Stimulated activated CD8-positive, alpha-beta memory T cell treated with anti-CD3 and anti-CD28 coated beads, Interleukin-15, amount 100 ng/mL, for 48 hours (primary cell): ENCODE results near the gene AKAP10.
"Not testable (repeated sequence)": the region's sequence is repeated elsewhere in the genome, so short reads cannot be mapped to it uniquely, and the experiment has no call there.

ENCODE experiments used
- DNase-seq, 2 donors: peaks; one replicate each; pipeline ENCODE4 v3.0.0-alpha.2; 2020; ENCODE audit warnings: low read depth in 2 of 2

The AKAP10 gene

DNA sequence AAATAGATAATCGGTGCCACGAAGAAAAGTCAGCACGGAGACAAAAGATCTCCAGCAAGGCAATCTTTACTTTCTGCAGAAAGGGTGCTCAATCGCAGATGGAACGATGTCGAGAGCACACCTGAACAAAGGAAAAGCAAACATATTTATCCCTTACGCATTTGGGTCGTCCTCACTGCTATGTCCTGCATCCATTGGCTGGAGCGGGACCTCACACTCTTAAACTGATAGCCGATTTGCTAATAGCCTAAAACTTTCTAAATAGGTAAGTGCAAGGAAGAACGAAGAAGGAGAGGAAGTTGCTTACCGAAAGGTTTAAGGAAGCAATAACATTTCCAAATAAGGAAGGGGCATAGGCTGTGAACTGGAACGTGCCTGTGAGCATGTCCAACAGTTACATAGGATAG is 1.2 kb upstream of the AKAP10 start:
- DNase-seq = no peak

DNA sequence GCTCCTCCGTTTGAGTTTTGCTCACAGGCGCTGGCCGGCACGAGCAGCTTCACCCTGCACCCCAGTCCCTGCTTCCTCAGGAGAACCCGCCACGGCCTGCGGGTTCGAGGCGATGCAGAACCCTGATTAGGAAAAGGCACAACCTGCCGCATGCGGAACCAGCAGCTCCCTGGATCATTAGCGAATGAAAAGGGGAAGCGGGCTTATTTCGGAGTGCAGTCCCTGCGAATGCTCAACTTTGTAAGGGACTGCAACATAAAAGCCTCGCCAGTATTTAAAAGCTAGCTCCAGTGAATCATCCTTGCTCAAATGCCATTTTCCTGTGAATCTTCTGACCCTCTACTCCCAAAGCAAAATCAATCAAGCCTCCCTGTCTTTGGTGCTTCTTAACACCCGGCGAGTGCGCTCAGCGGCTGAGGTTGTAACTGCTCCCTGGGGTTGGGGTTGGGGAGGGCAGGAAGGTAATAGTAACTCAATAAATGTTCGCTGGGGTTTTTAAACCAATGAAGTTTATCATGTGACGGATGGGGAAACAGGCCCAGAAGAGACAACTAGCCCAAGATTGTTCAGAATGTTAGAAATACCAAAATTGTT is 678 bp upstream of the AKAP10 start:
- DNase-seq = peak in 1 of 2 donors; percentile 9

DNA sequence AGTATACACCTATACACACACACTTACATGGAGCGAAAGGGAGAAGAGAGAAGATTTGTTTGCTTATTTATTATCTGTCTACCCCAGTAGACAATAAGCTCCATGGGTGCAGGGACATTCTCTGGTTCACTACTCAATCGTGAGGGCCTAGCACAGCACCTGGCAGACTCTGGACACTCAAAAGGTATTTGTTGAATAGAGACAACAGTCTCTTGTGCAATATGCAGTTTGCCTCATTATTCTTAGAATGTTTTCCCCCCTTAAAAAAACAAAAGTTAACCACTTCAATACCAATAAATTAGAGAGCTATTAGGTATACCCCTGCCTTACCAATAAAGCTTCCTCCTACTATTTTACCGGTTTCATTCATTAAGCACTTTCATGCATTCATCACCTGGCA is 2.0 kb downstream of the AKAP10 start:
- DNase-seq = no peak

GRCh38 chr17:19973156-19973555 is 4.5 kb downstream of the AKAP10 start:
- DNase-seq = no peak

- not testable (repeated sequence) for DNase-seq
Observed at GRCh38 chr17:19962954-19963353, 14.7 kb downstream of the AKAP10 start.

- no peak for DNase-seq
Observed at GRCh38 chr17:19958023-19958422, 19.6 kb downstream of the AKAP10 start.

GRCh38 chr17:19955099-19955498 is 22.5 kb downstream of the AKAP10 start:
- no peak for DNase-seq

- DNase-seq = not testable (repeated sequence)
Observed at GRCh38 chr17:19951411-19951810, 26.2 kb downstream of the AKAP10 start.

DNA sequence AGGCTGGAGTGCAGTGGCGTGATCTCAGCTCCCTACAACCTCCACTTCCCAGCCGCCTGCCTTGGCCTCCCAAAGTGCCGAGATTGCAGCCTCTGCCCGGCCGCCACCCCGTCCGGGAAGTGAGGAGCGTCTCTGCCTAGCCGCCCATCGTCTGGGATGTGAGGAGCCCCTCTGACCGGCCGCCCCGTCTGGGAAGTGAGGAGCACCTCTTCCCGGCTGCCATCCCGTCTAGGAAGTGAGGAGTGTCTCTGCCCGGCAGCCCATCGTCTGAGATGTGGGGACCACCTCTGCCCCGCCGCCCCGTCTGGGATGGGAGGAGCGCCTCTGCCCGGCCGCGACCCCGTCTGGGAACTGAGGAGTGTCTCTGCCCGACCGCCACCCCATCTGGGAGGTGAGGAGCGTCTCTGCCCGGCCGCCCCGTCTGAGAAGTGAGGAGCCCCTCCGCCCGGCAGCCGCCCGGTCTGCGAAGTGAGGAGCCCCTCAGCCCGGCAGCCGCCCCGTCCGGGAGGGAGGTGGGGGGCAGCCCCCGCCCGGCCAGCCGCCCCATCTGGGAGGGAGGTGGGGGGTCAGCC is 26.9 kb downstream of the AKAP10 start:
- DNase-seq = not testable (repeated sequence)

DNA sequence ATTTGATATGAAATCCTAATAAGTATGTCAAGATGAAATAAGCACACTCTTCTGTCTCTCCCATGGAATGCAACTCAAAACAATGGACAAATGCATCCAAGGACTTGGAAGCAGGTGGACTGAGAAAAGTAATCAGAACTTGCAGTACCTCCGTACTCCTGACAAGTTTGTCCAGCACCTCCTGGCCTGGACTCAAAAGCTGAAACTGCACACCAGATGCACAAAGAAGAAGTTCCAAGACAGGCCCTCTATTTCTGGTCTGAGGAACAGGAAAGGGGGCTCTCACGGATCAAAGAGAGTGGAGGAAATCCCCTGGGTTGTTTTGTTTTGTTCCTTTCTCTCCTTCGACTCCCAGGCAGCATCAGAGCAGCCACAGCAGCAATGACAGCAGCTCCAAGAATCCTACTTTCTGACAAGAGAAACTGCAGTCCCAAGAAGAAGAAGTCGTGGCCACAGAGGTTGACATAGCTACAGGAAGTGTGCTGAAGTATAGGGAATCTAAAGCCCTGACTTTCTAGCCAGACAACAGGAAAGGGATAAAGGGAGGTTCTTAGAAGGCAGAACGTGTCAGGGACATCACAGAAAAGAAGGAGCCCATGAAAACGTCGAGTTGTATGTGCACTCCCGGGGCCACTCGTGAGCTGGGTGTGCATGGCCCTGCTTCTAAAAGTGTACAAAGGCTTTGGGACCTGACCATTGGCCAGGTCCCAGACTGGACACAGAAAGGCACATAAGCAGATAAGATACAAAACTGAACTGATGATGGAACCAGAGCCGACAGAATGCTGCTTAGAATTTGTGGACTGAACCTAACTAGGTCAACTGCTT is 29.3 kb downstream of the AKAP10 start:
- no peak for DNase-seq

DNA sequence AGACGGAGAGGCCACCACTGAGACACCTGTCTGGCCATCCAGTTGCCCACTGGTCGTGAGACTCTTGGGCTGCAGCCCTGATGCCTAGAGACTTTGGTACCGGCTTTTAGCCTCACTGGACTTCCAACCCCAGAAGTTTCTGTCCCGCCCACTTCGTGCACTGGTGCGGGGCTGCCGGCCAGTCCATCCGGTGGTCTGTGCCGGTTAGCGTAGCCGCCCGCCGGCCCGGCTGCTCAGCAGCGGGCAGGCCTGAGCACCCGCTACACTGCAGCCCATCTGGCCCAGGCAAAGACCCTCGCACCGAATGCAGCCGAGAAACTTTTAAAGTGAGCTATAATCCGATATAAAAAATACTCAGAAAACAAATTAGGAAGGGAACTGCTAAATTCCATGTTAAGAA is 30.7 kb downstream of the AKAP10 start:
- no peak for DNase-seq

DNA sequence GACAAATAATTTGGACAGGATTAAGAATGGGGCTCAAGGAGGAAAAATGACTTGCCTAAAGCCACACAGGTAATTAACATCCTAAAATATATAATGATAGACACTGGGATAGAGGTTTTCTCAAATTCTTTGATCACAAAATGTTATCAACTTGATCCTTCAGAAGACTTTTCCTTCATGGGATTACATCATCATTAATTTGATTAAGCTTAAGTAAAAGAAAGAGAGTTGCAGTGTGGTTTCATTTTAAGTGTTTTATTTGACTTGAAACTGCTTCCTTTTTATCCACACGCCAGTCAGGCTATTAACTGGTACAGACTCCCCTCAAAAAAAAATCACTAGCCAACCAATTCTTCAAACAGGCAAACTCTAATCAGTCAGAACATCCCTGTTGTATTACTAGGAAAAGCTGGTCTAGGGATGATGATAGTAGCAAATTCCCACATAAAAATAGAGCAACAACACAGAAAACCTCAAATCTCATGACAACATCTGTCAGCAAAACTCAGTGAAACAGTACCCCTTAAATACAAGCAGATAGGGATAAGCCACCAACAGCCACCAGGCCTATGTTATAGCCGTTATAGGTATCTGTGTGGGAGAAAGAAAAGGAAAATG is 32.5 kb downstream of the AKAP10 start:
- DNase-seq = no peak

DNA sequence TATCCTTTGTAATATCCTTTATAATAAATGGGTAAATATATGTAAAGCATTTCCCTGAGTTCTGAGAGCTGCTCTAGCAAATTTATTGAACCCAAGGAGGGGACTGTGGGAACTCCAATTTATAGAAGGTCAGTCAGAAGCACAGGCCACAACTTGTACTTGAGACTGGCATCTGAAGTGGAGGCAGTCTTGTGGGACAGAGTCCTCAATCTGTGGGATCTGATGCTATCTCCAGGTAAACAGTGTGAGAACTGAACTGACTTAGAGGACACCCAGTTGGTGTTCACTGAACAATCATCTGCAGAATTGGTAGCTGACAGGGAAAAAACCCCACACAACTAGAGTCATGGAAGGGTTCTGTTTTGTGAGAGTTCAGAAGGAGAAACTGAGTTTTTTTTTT is 34.0 kb downstream of the AKAP10 start:
- DNase-seq = no peak

GRCh38 chr17:19943026-19943425 is 34.6 kb downstream of the AKAP10 start:
- DNase-seq = no peak

- DNase-seq = no peak
Observed at GRCh38 chr17:19940722-19941464, 36.7 kb downstream of the AKAP10 start.

GRCh38 chr17:19939993-19940721 is 37.5 kb downstream of the AKAP10 start:
- no peak for DNase-seq

GRCh38 chr17:19938736-19939135 is 38.9 kb downstream of the AKAP10 start:
- DNase-seq = no peak

GRCh38 chr17:19937522-19937921 is 40.1 kb downstream of the AKAP10 start:
- DNase-seq = no peak

DNA sequence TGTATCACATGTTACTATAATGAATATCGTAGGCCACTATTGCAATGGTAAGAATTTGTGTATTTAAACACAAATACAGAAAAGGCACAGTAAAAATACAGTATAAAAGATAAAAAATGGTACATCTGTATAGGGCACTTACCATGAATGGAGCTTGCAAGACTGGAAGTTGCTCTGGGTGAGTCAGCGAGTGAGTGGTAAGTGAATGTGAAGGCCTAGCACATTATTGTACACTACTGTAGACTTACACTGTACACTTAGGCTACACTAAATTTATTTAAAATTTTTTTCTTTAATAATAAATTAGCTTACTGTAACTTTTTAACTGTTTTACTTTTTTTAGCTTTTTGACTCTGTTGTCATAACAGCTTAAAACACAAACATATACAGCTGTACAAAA is 42.5 kb downstream of the AKAP10 start:
- no peak for DNase-seq

DNA sequence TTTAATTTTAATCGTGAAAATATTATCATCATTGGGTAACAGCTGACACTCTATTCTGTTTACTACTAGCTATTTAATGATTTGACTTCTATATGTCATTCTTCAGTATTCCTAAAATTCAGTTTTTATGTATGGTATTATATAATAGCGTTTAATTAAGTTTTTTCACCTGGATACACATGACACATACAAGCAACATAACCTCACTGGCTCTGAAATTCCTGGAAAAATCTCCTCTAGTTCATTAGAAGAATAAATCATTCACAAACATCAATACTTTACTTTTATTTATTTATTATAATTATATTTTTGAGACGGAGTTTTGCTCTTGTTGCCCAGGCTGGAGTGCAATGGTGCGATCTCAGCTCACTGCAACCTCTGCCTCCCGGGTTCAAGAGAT is 44.0 kb downstream of the AKAP10 start:
- DNase-seq = no peak

DNA sequence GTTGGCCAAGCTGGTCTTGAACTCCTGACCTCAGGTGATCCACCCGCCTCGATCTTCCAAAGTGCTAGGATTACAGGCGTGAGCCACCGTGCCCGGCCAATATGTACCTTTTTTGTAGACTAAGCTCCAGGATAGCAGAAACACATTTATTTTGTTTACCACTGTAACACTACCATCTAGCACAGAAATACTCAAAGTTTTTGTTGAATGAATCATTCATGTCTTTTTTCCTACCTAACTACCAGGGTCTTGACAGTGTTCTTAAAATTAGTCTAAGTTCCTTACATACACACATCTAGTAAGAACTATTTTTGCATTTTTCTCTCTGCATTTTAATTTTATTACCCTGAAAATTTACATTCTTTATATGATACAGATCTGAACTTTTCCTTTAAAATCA is 44.4 kb downstream of the AKAP10 start:
- no peak for DNase-seq
